ENCODE results near the gene CLIC5.

GRCh38 chr6:45841062-45841461 is 174.6 kb downstream of the CLIC5 start:
- TF ChIP-seq CTCF (IDR thresholded peaks at IDR 0.05; ENCODE audit: low read length) (no peak), EZH2 (IDR thresholded peaks at IDR 0.05; ENCODE audit: borderline replicate concordance, low read length) (no peak)
